GM12878 (cell line): ENCODE measurements around the gene CD38. TPM values are rescaled to one million over a fixed set of nuclear protein-coding genes. Genes with fewer than 3 reads are reported as not detected.

Experiments used
- ATAC-seq: fragments of 200-7000 bp; cut with Tn5 transposase; 3 replicates; pipeline ENCODE4 v1.9.1; 2020; ENCODE audit warnings: mild to moderate bottlenecking, moderate library complexity
- BruUV-seq: library from RNA; stranded (reverse); fragments of 400-500 nt; replicated peaks from 2 replicates; lab custom pipeline; 2021; lab: Mats Ljungman, UMichigan
- CTCF ChIA-PET: fragments of 300-600 bp; sonication (Branson Sonifier 250); formaldehyde crosslinking; extraction: SDS; loops from one replicate; lab custom pipeline; 2021; ENCODE audit warnings: inconsistent platforms; lab: Yijun Ruan, JAX
- POLR2A ChIA-PET: fragments of 350-600 bp; formaldehyde crosslinking; extraction: SDS; loops from one replicate; lab custom pipeline; 2021; ENCODE audit warnings: inconsistent platforms; lab: Charles Lee
- RAD21 ChIA-PET: fragments of 300-600 bp; sonication (Branson Sonifier 250); formaldehyde crosslinking; loops from one replicate; lab custom pipeline; 2023; ENCODE audit warnings: antibody characterized with exemption; ENCODE audit not compliant: unreplicated experiment; lab: Charles Lee
- SMC1A ChIA-PET: fragments of 300-600 bp; sonication (Branson Sonifier 250); formaldehyde crosslinking; loops from one replicate; lab custom pipeline; 2023; ENCODE audit not compliant: unreplicated experiment, uncharacterized antibody; lab: Charles Lee
- DNase-seq: peaks from one replicate; pipeline ENCODE4 v3.0.0-alpha.2; 2011; ENCODE audit warnings: low read depth, low spot score
- FAIRE-seq: peaks from 3 replicates; lab custom pipeline; 2011; peaks lifted over from hg19 to GRCh38; lab: Jason Lieb, UNC
- H2AFZ ChIP-seq: 2 replicates; pipeline ENCODE4 v1.6.0; 2011; ENCODE audit warnings: low read depth, low read length, control low read depth; ENCODE audit not compliant: control insufficient read depth
- H3K27ac ChIP-seq: 2 replicates; pipeline ENCODE4 v1.5.1; 2011; ENCODE audit warnings: control low read depth; ENCODE audit not compliant: control insufficient read depth, insufficient read depth
- H3K27me3 ChIP-seq, 2 experiments: replicated peaks in 1 of 2; 2 replicates each; pipeline versions ENCODE4 v1.6.0 to v1.6.1; 2011; ENCODE audit warnings: low read length in 1 of 2; ENCODE audit not compliant: control insufficient read depth in 2 of 2, insufficient read depth in 2 of 2
- H3K36me3 ChIP-seq, 2 experiments: 2 replicates each; pipeline ENCODE4 v1.5.1; 2011; ENCODE audit warnings: low read length in 1 of 2; ENCODE audit not compliant: control insufficient read depth in 2 of 2, insufficient read depth in 2 of 2
- H3K4me1 ChIP-seq: 2 replicates; pipeline ENCODE4 v1.6.1; 2011; ENCODE audit warnings: mild to moderate bottlenecking, low read length, moderate library complexity, mixed read lengths; ENCODE audit not compliant: control insufficient read depth, insufficient read depth
- H3K4me2 ChIP-seq: 2 replicates; pipeline ENCODE4 v1.6.0; 2011; ENCODE audit warnings: control low read depth; ENCODE audit not compliant: control insufficient read depth, insufficient read depth
- H3K4me3 ChIP-seq: fragments of 200-600 bp; sonication (generic); 2 replicates; pipeline ENCODE4 v1.5.1; 2016
- H3K79me2 ChIP-seq: 2 replicates; pipeline ENCODE4 v1.6.0; 2011; ENCODE audit warnings: low read length; ENCODE audit not compliant: control insufficient read depth, insufficient read depth
- H3K9ac ChIP-seq: 2 replicates; pipeline ENCODE4 v1.8.0; 2011; ENCODE audit warnings: low read length, control low read depth, mixed read lengths; ENCODE audit not compliant: control insufficient read depth, insufficient read depth
- H3K9me3 ChIP-seq: replicated peaks from 3 replicates; pipeline ENCODE4 v1.5.1; 2011; ENCODE audit warnings: mild to moderate bottlenecking, low read length; ENCODE audit not compliant: control insufficient read depth, insufficient read depth
- H4K20me1 ChIP-seq: 2 replicates; pipeline ENCODE4 v1.6.0; 2011; ENCODE audit not compliant: control insufficient read depth, insufficient read depth
- ATF7 ChIP-seq: fragments of 450-650 bp; IDR thresholded peaks from 2 replicates; pipeline ENCODE4 v1.6.1; 2016; ENCODE audit warnings: low read depth, mild to moderate bottlenecking
- BHLHE40 ChIP-seq, 2 experiments: fragments of 450-650 bp in 1 of 2; IDR thresholded peaks; 2 replicates each; pipeline ENCODE4 v1.6.1; 2011 to 2017; ENCODE audit warnings: low read depth in 2 of 2, borderline replicate concordance in 1 of 2, improper control_type of control experiment in 1 of 2, low read length in 1 of 2, mild to moderate bottlenecking in 1 of 2
- CEBPB ChIP-seq, 2 experiments: fragments of 150-350 bp in 1 of 2; IDR thresholded peaks; 2 replicates each; pipeline ENCODE4 v1.6.1; 2012 to 2014; ENCODE audit warnings: low read depth in 2 of 2, low read length in 2 of 2, borderline replicate concordance in 1 of 2, inconsistent platforms in 1 of 2
- IKZF2 ChIP-seq, 2 experiments: fragments of 450-650 bp; IDR thresholded peaks; 2 replicates each; pipeline ENCODE4 v1.6.1; 2017; ENCODE audit warnings: mild to moderate bottlenecking in 2 of 2, moderate library complexity in 2 of 2
- MTA2 ChIP-seq: fragments of 450-650 bp; IDR thresholded peaks from 2 replicates; pipeline ENCODE4 v1.6.1; 2016; ENCODE audit warnings: low read depth, mild to moderate bottlenecking, moderate library complexity
- MTA3 ChIP-seq: IDR thresholded peaks from 2 replicates; pipeline ENCODE4 v1.6.1; 2012; ENCODE audit warnings: low read length, inconsistent platforms, borderline replicate concordance
- SPI1 ChIP-seq: IDR thresholded peaks from 2 replicates; pipeline ENCODE4 v1.6.1; 2011; ENCODE audit warnings: low read depth, mild to moderate bottlenecking, low read length, moderate library complexity, borderline replicate concordance; ENCODE audit not compliant: insufficient read depth
- WGBS: methylation state at CpG from one replicate; pipeline ENCODE4 v1.1.6; 2016; ENCODE audit warnings: low lambda C conversion rate; ENCODE audit not compliant: insufficient replicate concordance, insufficient coverage; ENCODE audit errors: missing lambda C conversion rate; 5-methylcytosine and 5-hydroxymethylcytosine counted together
- in situ Hi-C: fragments of 300-500 bp; cut with MboI; formaldehyde crosslinking; loops from 9 replicates; pipeline ENCODE4 v1.14.3; 2018; ENCODE audit warnings: mixed read lengths
- intact Hi-C: fragments of 100-400 bp; cut with micrococcal nuclease; formaldehyde crosslinking; loops from one replicate; pipeline ENCODE4 v1.14.2; 2022; ENCODE audit not compliant: unreplicated experiment
- polyA plus RNA-seq, 11 experiments: library from polyadenylated mRNA; depleted of rRNA in 4 of 11; unstranded in 6 of 11; stranded (reverse) in 5 of 11; fragments of >200 nt; fragmentation: Nextera tagmentation in 4 of 11; fragmentation: Illumina TruSeq in 1 of 11; extraction: Ambion mirVana in 4 of 11; extraction: Trizol in 1 of 11; gene quantifications; 1 replicate in 1 of 11; 2 replicates in 10 of 11; pipeline versions ENCODE4 v1.2.1 to v1.2.3, GENCODE V29; 2011 to 2016; ENCODE audit warnings: inconsistent platforms in 2 of 11, missing spikeins in 2 of 11, low read depth in 1 of 11
- total RNA-seq, 4 experiments: library from RNA; depleted of rRNA in 3 of 4; stranded (reverse); fragments of >200 nt in 3 of 4; fragmentation: Illumina TruSeq in 1 of 4; extraction: Trizol in 1 of 4; gene quantifications; 2 replicates each; pipeline versions ENCODE4 v1.2.1 to v1.2.3, GENCODE V29; 2013 to 2021

Gene CD38
- total and polyA plus RNA-seq, 10 of the 15 experiments (the other 5 are each of a cell fraction or from before 2014, with no cell fraction given) = 3.5 to 39.8 (median 12.7) TPM

- Histone ChIP-seq H2AFZ (no peak overlapping the region), H3K9ac (no peak overlapping the region), H3K79me2 (no peaks in the 10 kb centered on the region), H3K27ac (no peak overlapping the region), H3K4me3 (no peak overlapping the region), H3K27me3 (no peaks in the 10 kb centered on the region), H3K9me3 (no peaks in the 10 kb centered on the region; the same call in 2 of the 3 replicates), H3K4me2 (no peak overlapping the region), H4K20me1 (no peaks in the 10 kb centered on the region), H3K36me3 (no peaks in the 10 kb centered on the region; a peak in 1 of 4 replicates), H3K4me1 (no peaks in the 10 kb centered on the region)
- RAD21 ChIA-PET = no interaction called here
- BruUV-seq = no TSS peak
- intact Hi-C loops = no loop called here
- no peak for TF ChIP-seq CEBPB (IDR thresholded peaks at IDR 0.05; ENCODE audit: borderline replicate concordance in 1 of 2, low read depth in 2 of 2, low read length in 2 of 2)
- 0 out of 2 replicates have a peak, but pooled peaks have one; percentile 20 for TF ChIP-seq ATF7
- TF ChIP-seq SPI1 = peak; percentile 56; the same call in 1 of the 2 replicates
- peak; percentile 78; the same call in 1 of the 2 replicates for TF ChIP-seq MTA2
- no peak for TF ChIP-seq MTA3
- TF ChIP-seq BHLHE40 (IDR thresholded peaks at IDR 0.05; ENCODE audit: borderline replicate concordance in 1 of 2, low read depth in 2 of 2, low read length in 1 of 2) = 0 out of 4 replicates have a peak, but pooled peaks of 1 of the 2 experiments have one; percentile 15
- peak; percentile 60 to 68; a peak in 2 of 4 replicates for TF ChIP-seq IKZF2 (IDR thresholded peaks at IDR 0.05)
- ATAC-seq = peak; percentile 91
- POLR2A ChIA-PET = no interaction called here
- CTCF ChIA-PET = interaction anchor here (0.6 kb wide), 1 partner anchor 242 kb away, joined by 3 read pairs; no protein-coding TSS in a partner anchor
- FAIRE-seq = no peak
- 81% methylated on average over 3 of the region's 3 CpGs for WGBS
- no peak for DNase-seq
- SMC1A ChIA-PET = no interaction called here
- in situ Hi-C loops = no loop called here
Observed at GRCh38 chr4:15832523-15833451, 54.7 kb downstream of the CD38 start.
